Subcutaneous abdominal adipose tissue (tissue), 5 donors: ENCODE data around the gene PRRT3.

Source experiments
- H3K27ac ChIP-seq: one replicate; pipeline ENCODE4 v1.7.0; 2013; ENCODE audit warnings: low read depth, mild to moderate bottlenecking, inconsistent platforms, low read length, moderate library complexity
- H3K27me3 ChIP-seq, 5 donors: one replicate each; pipeline ENCODE4 v1.7.0; 2013; ENCODE audit warnings: low read length in 5 of 5, inconsistent platforms in 1 of 5; ENCODE audit not compliant: control insufficient read depth in 5 of 5, insufficient read depth in 4 of 5
- H3K36me3 ChIP-seq, 5 donors: one replicate each; pipeline ENCODE4 v1.7.0; 2013; ENCODE audit warnings: low read length in 5 of 5; ENCODE audit not compliant: control insufficient read depth in 5 of 5, insufficient read depth in 5 of 5
- H3K4me1 ChIP-seq, 5 donors: one replicate each; pipeline ENCODE4 v1.7.0; 2013; ENCODE audit warnings: low read length in 5 of 5, mild to moderate bottlenecking in 3 of 5, moderate library complexity in 1 of 5; ENCODE audit not compliant: control insufficient read depth in 5 of 5, insufficient read depth in 5 of 5
- H3K4me3 ChIP-seq, 5 donors: one replicate each; pipeline ENCODE4 v1.7.0; 2013; ENCODE audit warnings: low read length in 5 of 5, low read depth in 1 of 5
- H3K9ac ChIP-seq, 5 donors: one replicate each; pipeline ENCODE4 v1.7.0; 2013; ENCODE audit warnings: low read length in 5 of 5, mild to moderate bottlenecking in 4 of 5, moderate library complexity in 3 of 5
- H3K9me3 ChIP-seq, 5 donors: one replicate each; pipeline ENCODE4 v1.7.0; 2013; ENCODE audit warnings: low read length in 5 of 5; ENCODE audit not compliant: control insufficient read depth in 5 of 5
- donor health status: healthy.
- donor health status: healthy.
- donor health status: healthy.
- donor health status: healthy.
- donor health status: healthy.

The PRRT3 gene

DNA sequence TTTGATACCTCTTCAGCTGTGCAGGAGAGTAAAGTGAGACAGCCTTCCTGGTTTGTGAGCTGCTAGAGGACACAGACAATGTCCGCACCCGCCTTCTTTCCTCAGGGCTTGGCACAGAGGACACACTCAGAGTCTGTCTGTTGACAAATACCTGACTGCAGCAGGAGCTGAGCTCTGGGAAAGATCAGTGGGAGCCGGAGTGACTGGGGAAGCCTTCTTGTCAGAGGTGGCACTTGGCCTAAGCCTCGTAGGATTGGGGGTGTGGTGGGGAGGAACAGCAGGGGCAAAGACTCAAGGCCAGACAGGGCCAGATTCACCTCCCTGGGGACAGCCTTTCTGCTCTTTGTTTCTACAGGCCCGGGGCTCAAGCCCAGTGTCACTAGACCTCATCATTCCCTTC, 38.6 kb downstream of the PRRT3 start:
- Histone ChIP-seq H3K9me3 (no peaks in the 10 kb centered on the region), H3K27me3 (no peaks in the 10 kb centered on the region), H3K4me1 (peaks cover 12 to 48% (median 43%) of the 10 kb centered on the region in 5 donors), H3K4me3 (no peak overlapping the region), H3K9ac (peak overlapping the region in 2 of 5 donors; percentile 33 to 68), H3K36me3 (peaks cover 0 to 29% (median 7%) of the 10 kb centered on the region in 5 donors), H3K27ac (peak overlapping the region; percentile 95)

DNA sequence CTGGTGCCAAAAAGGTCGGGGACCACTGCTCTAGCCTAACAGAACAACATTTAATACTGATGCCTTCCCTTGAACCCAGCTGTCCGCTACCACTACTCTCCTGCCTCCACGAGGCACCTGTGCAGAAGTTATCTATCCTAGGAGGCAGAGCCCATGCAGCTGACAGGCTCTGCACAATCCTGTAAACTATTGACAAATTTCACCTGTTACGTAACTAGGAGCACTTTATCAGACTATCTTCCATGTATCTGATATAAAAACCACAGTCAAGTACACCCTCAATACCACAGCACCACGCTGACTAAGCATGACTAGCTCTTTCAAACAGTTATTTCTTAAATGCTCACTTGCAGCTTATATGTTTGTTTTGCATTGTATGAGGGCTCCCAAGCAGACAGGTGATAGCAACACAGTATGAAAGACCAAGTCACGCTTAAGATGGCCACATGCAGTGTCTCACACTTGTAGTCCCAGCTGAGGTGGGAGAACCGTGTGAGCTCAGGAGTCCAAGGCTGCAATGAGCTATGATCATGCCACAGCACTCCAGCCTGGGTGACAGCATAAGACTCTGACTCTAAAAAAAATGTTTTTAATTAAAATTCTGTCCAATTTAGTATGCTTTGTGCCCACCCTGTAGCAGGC, 39.8 kb downstream of the PRRT3 start:
- Histone ChIP-seq H3K27me3 (no peaks in the 10 kb centered on the region), H3K27ac (no peak overlapping the region), H3K9me3 (no peaks in the 10 kb centered on the region), H3K4me3 (no peak overlapping the region), H3K9ac (no peak overlapping the region), H3K4me1 (peaks cover 8 to 40% (median 35%) of the 10 kb centered on the region in 5 donors), H3K36me3 (peaks cover 0 to 40% (median 15%) of the 10 kb centered on the region in 5 donors)

DNA sequence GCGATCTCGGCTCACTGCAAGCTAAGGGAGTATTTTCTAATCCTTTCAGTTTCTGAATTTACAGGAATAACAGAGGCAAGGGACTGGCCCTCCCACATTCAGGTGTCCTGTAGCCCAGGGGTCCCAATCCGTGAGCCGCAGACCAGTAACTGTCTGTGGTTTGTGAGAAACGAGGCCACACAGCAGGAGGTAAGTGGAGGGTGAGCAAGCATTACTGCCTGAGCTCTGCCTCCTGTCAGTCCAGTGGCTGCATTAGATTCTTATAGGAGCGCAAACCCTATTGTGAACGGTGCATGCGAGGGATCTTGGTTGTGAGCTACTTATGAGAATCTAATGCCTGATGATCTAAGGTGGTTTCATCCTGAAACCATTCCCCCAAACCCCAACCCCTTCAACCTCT, 40.3 kb downstream of the PRRT3 start:
- Histone ChIP-seq H3K36me3 (peaks cover 0 to 43% (median 15%) of the 10 kb centered on the region in 5 donors), H3K27me3 (no peaks in the 10 kb centered on the region), H3K4me3 (no peak overlapping the region), H3K4me1 (peaks cover 6 to 35% (median 30%) of the 10 kb centered on the region in 5 donors), H3K9me3 (no peaks in the 10 kb centered on the region), H3K27ac (no peak overlapping the region), H3K9ac (no peak overlapping the region)

DNA sequence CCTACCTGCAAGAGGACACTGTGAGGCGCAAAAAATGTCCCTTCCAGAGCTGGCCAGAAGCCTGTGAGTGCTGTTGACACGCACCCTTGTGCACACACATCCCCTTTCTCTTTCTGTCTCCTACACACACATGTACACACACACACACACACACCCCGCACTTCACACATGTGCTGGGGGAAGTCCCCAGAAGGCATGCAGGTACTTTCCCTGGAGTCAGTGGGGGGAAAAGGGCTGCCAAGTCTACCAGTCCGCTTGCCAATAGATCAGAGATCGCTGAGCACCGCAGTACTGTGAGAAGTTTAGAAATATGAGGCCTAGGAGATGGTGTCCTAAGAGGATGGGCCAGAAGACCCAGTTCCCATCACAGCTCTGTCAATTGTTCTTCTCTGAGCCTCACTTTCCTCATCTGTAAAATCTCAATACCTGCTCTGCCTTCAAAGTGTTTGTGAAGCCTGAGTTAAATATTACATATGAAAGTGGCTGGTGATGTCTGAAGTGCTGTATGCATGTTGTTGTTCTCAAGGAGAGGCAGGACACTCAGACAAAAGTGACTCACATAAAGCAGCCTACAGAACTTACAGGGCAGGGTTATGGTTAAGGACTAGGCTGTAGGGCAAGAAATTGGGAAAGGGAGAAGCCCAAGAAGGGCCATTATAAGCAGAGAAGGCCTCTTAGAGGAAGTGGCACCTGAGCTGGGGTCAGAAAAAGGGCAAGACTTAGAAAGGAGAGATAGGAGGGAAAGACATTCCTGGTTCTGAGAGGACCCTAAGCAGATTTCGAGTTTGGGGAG, 42.8 kb downstream of the PRRT3 start:
- Histone ChIP-seq H3K9ac (no peak overlapping the region), H3K27ac (no peak overlapping the region), H3K36me3 (peaks cover 0 to 49% (median 20%) of the 10 kb centered on the region in 5 donors), H3K4me3 (no peak overlapping the region), H3K4me1 (peaks cover 2 to 12% (median 11%) of the 10 kb centered on the region in 5 donors), H3K9me3 (no peaks in the 10 kb centered on the region), H3K27me3 (no peaks in the 10 kb centered on the region)

DNA sequence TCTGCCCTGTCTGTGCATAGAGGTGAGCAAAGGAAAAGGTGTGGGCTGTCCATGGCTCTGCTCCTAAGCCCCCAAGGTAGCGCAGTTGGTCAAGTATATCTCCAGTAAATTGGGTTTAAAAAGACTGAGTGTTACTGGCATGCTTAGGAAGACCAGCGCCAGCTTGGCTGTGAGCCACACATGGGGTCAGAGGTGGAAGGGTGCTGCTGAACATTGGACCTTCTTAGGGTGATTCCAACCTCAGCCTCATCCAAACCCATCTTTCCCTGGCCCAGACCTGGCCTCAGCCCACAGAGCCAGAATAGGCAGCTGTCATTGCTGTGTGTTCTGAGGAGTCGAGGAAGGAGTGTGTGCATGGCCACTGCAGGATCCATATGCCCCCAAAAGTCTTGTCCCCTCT, 43.9 kb downstream of the PRRT3 start:
- H3K36me3 ChIP-seq = peaks cover 0 to 49% (median 20%) of the 10 kb centered on the region in 5 donors
- H3K27ac ChIP-seq = no peak overlapping the region
- no peak overlapping the region for H3K4me3 ChIP-seq
- H3K9ac ChIP-seq = no peak overlapping the region
- H3K9me3 ChIP-seq = no peaks in the 10 kb centered on the region
- H3K27me3 ChIP-seq = no peaks in the 10 kb centered on the region
- peaks cover 4 to 9% (median 8%) of the 10 kb centered on the region in 5 donors for H3K4me1 ChIP-seq

DNA sequence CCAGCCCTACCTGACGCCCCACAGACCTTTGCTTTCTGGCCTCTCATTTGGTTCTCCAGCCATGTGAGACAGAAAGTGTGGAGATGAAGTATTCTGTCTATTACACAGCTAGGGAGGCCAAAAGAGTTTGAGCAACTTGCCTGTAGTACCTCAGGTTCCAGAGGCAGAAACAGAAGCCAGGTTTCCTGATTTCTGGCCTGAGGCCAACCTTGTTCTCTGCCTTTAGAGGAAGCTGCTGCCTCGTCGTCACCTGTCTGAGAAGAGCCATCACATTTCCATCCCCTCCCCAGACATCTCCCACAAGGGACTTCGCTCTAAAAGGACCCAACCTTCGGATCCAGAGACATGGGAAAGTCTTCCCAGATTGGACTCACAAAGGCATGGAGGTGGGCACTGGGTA, 45.7 kb downstream of the PRRT3 start:
- H3K4me3 ChIP-seq = no peak overlapping the region
- H3K36me3 ChIP-seq = peaks cover 0 to 40% (median 20%) of the 10 kb centered on the region in 5 donors
- H3K4me1 ChIP-seq = peaks cover 7 to 23% (median 21%) of the 10 kb centered on the region in 5 donors
- no peaks in the 10 kb centered on the region for H3K9me3 ChIP-seq
- no peak overlapping the region for H3K9ac ChIP-seq
- H3K27me3 ChIP-seq = no peaks in the 10 kb centered on the region
- H3K27ac ChIP-seq = no peak overlapping the region

DNA sequence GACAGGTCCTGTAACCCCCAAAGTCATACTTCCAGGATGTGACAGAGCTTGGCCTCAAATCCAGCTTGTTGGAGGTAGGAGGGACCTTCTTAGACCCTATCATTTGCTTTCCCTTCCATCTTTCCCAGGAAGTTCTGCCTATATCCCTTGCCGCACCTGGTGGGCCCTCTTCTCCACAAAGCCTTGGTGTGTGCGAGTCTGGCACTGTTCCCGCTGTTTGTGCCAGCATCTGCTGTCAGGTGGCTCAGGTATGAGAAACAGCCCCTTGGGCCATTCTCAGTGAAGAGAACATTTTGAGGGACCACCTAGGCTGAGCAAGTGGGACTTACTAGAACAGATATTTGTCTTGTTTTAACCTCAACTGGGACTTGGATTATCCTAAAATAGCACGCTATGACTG, 48.3 kb downstream of the PRRT3 start:
- no peaks in the 10 kb centered on the region for H3K9me3 ChIP-seq
- peak overlapping the region; percentile 37 for H3K27ac ChIP-seq
- H3K4me3 ChIP-seq = peak overlapping the region in 2 of 5 donors; percentile 63 to 65
- peaks cover 7 to 26% (median 22%) of the 10 kb centered on the region in 5 donors for H3K4me1 ChIP-seq
- H3K27me3 ChIP-seq = no peaks in the 10 kb centered on the region
- H3K9ac ChIP-seq = peak overlapping the region in 2 of 5 donors; percentile 18 to 29
- peaks cover 0 to 22% (median 13%) of the 10 kb centered on the region in 5 donors for H3K36me3 ChIP-seq

DNA sequence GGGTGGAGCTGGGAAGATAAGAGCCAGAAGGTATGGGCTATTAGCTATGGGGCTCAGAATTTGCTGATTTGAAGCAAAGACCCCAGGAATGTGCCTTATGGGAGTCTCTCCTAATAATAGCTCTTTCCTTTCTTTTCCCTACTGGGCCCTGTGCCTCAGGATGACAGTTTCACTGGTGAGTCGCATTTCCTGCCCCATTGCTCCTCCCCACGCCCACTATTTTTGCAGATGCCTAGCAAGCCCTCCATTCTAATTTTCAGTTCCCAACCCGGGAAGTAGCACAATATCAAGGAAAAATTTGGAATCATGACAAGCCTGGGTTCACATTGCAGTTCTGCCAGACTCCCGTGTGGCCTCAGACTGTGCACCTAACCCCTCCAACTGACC, 49.0 kb downstream of the PRRT3 start:
- H3K27me3 ChIP-seq = no peaks in the 10 kb centered on the region
- H3K9ac ChIP-seq = peak overlapping the region; percentile 31 to 77 (median 70)
- peaks cover 0 to 16% (median 11%) of the 10 kb centered on the region in 5 donors for H3K36me3 ChIP-seq
- peak overlapping the region; percentile 63 to 81 (median 66) for H3K4me3 ChIP-seq
- peaks cover 9 to 33% (median 26%) of the 10 kb centered on the region in 5 donors for H3K4me1 ChIP-seq
- H3K9me3 ChIP-seq = no peaks in the 10 kb centered on the region
- peak overlapping the region; percentile 81 for H3K27ac ChIP-seq

DNA sequence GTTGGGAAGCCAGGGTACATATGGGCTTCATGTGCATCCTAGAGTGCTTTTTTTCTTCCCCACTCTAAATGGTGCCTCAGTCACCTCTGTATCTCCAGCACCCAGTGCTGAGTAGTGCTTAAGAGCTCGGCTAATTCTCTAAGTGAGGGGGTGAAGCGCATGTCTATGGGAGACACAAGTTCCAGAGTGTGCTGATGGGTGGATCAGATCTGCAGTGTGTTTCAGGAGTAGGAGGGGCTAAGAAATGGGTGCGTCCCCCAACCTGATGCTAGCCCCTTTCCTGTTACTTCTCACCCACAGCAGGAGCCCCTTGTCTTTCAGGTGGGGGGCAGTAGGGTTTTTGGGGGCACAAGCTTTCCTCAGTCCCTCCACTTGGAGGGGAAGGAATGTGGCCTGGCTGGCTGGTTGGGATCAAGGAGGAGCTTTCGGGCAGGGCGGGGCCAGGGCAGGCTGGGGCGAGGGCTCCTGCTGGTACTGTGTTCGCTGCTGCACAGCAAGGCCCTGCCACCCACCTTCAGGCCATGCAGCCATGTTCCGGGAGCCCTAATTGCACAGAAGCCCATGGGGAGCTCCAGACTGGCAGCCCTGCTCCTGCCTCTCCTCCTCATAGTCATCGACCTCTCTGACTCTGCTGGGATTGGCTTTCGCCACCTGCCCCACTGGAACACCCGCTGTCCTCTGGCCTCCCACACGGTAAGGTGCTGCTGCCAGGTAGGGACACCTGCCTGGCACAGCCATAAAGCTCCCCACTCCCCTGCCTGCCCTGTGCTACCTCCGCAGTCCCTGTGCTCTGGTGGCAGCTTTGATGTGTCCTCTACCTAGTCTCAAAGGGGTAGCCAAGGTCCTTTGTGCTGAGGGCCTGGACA, 49.6 kb downstream of the PRRT3 start, which contains the start of gene IL17RE:
IL17RE (plus strand) TSS at position 477 of the 866 bp plus-strand sequence; CDS start at position 562, 85 bp downstream.
- peak within 1 kb of the TSS; percentile 81 for H3K27ac ChIP-seq
- peaks cover 10 to 39% (median 32%) of the 10 kb centered on the region in 5 donors for H3K4me1 ChIP-seq
- no peaks in the 10 kb centered on the region for H3K9me3 ChIP-seq
- H3K27me3 ChIP-seq = no peaks in the 10 kb centered on the region
- H3K9ac ChIP-seq = peak within 1 kb of the TSS; percentile 31 to 77 (median 70)
- peaks cover 0 to 9% (median 7%) of the 10 kb centered on the region in 5 donors for H3K36me3 ChIP-seq
- peak within 1 kb of the TSS; percentile 63 to 81 (median 66) for H3K4me3 ChIP-seq
